Measurements from ENCODE around the gene MTMR3. TPM values are rescaled to one million over a fixed set of nuclear protein-coding genes. Genes with fewer than 3 reads are reported as not detected.
A peak's percentile ranks its signal among the peaks of the same experiment; 100 is the strongest.

MTMR3 gene
- total and polyA plus RNA-seq, 12 donors = 23.5 to 80.7 (median 40.9) TPM

- H3K27ac ChIP-seq = peak overlapping the region in 2 of 5 donors; percentile 6 to 27
- peaks cover 6 to 12% of the 10 kb centered on the region in 2 donors for H3K4me1 ChIP-seq (replicated peaks in 1 of 2)
- no peak for DNase-seq
- H3K36me3 ChIP-seq (replicated peaks in 1 of 2) = no peaks in the 10 kb centered on the region
- 87 to 89% (median 87%) methylated on average over 4 of the region's 4 CpGs for WGBS, 4 donors
- H3K9me3 ChIP-seq (replicated peaks in 1 of 3) = no peaks in the 10 kb centered on the region
- no peaks in the 10 kb centered on the region for H3K27me3 ChIP-seq
- no peak overlapping the region for H3K4me3 ChIP-seq
- no peak for TF ChIP-seq POLR2A (IDR thresholded peaks at IDR 0.05)
- intact Hi-C loops (cut with DNase I) = no loop called here
Measured at GRCh38 chr22:30044881-30045493, 162.0 kb downstream of the MTMR3 start.

- 76 to 90% (median 87%) methylated on average over 4 of the region's 4 CpGs for WGBS, 4 donors
Measured at GRCh38 chr22:30045494-30045887, 162.5 kb downstream of the MTMR3 start.

GRCh38 chr22:30045901-30046715 is 163.1 kb downstream of the MTMR3 start:
- Histone ChIP-seq H3K9me3 (replicated peaks in 1 of 3) (no peaks in the 10 kb centered on the region), H3K27me3 (no peaks in the 10 kb centered on the region), H3K4me3 (no peak overlapping the region), H3K4me1 (replicated peaks in 1 of 2) (peaks cover 6 to 12% of the 10 kb centered on the region in 2 donors), H3K27ac (no peak overlapping the region), H3K36me3 (replicated peaks in 1 of 2) (no peaks in the 10 kb centered on the region)
- intact Hi-C loops (cut with DNase I) = no loop called here
- 91 to 96% (median 92%) methylated on average over 13 to 21 of the region's 21 CpGs for WGBS, 4 donors
- TF ChIP-seq CTCF (IDR thresholded peaks at IDR 0.05) = no peak
- no peak for TF ChIP-seq POLR2A (IDR thresholded peaks at IDR 0.05)
- no peak for DNase-seq

More at GRCh38 chr22:30045494-30045887, 162.5 kb downstream of the MTMR3 start:
- TF ChIP-seq CTCF (IDR thresholded peaks at IDR 0.05) (no peak), POLR2A (IDR thresholded peaks at IDR 0.05) (no peak)
- H3K36me3 ChIP-seq (replicated peaks in 1 of 2) = no peaks in the 10 kb centered on the region
- H3K27ac ChIP-seq = no peak overlapping the region
- no peaks in the 10 kb centered on the region for H3K27me3 ChIP-seq
- H3K4me1 ChIP-seq (replicated peaks in 1 of 2) = peaks cover 6 to 12% of the 10 kb centered on the region in 2 donors
- no peak for DNase-seq
- no peaks in the 10 kb centered on the region for H3K9me3 ChIP-seq (replicated peaks in 1 of 3)
- intact Hi-C loops (cut with DNase I) = no loop called here
- no peak overlapping the region for H3K4me3 ChIP-seq

GRCh38 chr22:30046716-30047363 is 163.9 kb downstream of the MTMR3 start:
- no peak for DNase-seq
- Histone ChIP-seq H3K36me3 (replicated peaks in 1 of 2) (no peaks in the 10 kb centered on the region), H3K4me3 (no peak overlapping the region), H3K27me3 (no peaks in the 10 kb centered on the region), H3K9me3 (replicated peaks in 1 of 3) (no peaks in the 10 kb centered on the region), H3K27ac (no peak overlapping the region), H3K4me1 (replicated peaks in 1 of 2) (peaks cover 6 to 12% of the 10 kb centered on the region in 2 donors)
- intact Hi-C loops (cut with DNase I) = no loop called here
- 86 to 94% (median 91%) methylated on average over 14 to 15 of the region's 15 CpGs for WGBS, 4 donors
- no peak for TF ChIP-seq POLR2A (IDR thresholded peaks at IDR 0.05)
- no peak for TF ChIP-seq CTCF (IDR thresholded peaks at IDR 0.05)

Data from adrenal gland (tissue), 12 donors.